Liver (tissue), 9 donors: ENCODE results near the gene TBCD. TPM values are rescaled to one million over a fixed set of nuclear protein-coding genes. Genes with fewer than 3 reads are reported as not detected.

Experiments used
- DNase-seq: peaks from one replicate; pipeline ENCODE4 v3.0.0-alpha.2; 2017; ENCODE audit warnings: low spot score
- H3K27ac ChIP-seq, 2 donors: one replicate each; pipeline ENCODE4 v1.7.0; 2013; ENCODE audit warnings: inconsistent platforms in 2 of 2, low read length in 2 of 2, control low read depth in 1 of 2, low read depth in 1 of 2, mild to moderate bottlenecking in 1 of 2
- H3K27me3 ChIP-seq, 4 donors: one replicate each; pipeline versions ENCODE4 v1.6.1 to v1.7.0; 2013; ENCODE audit warnings: low read length in 3 of 4, inconsistent platforms in 1 of 4, mild to moderate bottlenecking in 1 of 4, moderate library complexity in 1 of 4; ENCODE audit not compliant: control insufficient read depth in 4 of 4, insufficient read depth in 4 of 4
- H3K36me3 ChIP-seq, 4 donors: one replicate each; pipeline versions ENCODE4 v1.6.1 to v1.7.0; 2013; ENCODE audit warnings: low read length in 3 of 4, mild to moderate bottlenecking in 3 of 4, low read depth in 1 of 4, moderate library complexity in 1 of 4; ENCODE audit not compliant: control insufficient read depth in 4 of 4, insufficient read depth in 3 of 4
- H3K4me1 ChIP-seq, 4 donors: one replicate each; pipeline versions ENCODE4 v1.6.1 to v1.7.0; 2013; ENCODE audit warnings: low read length in 3 of 4, mild to moderate bottlenecking in 3 of 4, moderate library complexity in 1 of 4; ENCODE audit not compliant: control insufficient read depth in 4 of 4, insufficient read depth in 4 of 4
- H3K4me3 ChIP-seq, 3 donors: one replicate each; pipeline versions ENCODE4 v1.6.1 to v1.7.0; 2013; ENCODE audit warnings: low read length in 3 of 3, control low read depth in 1 of 3, low read depth in 1 of 3, mild to moderate bottlenecking in 1 of 3
- H3K9ac ChIP-seq, 2 donors: one replicate each; pipeline ENCODE4 v1.7.0; 2013; ENCODE audit warnings: low read length in 2 of 2, mild to moderate bottlenecking in 2 of 2, moderate library complexity in 2 of 2, control low read depth in 1 of 2, low read depth in 1 of 2
- H3K9me3 ChIP-seq, 4 donors: one replicate each; pipeline versions ENCODE4 v1.6.1 to v1.7.0; 2013; ENCODE audit warnings: low read length in 3 of 4; ENCODE audit not compliant: control insufficient read depth in 4 of 4
- CTCF ChIP-seq: fragments of 150-350 bp; IDR thresholded peaks from 2 replicates; pipeline ENCODE4 v1.5.1; 2017; ENCODE audit warnings: improper control_type of control experiment, low read depth, low read length; ENCODE audit not compliant: missing input control
- EGR1 ChIP-seq, 2 donors: IDR thresholded peaks; 2 replicates each; pipeline ENCODE4 v1.6.1; 2016 to 2018; ENCODE audit warnings: antibody characterized with exemption in 2 of 2, low read depth in 2 of 2
- FOXA1 ChIP-seq: IDR thresholded peaks from 2 replicates; pipeline ENCODE4 v1.6.1; 2016; ENCODE audit warnings: antibody characterized with exemption
- FOXA2 ChIP-seq: IDR thresholded peaks from 2 replicates; pipeline ENCODE4 v1.6.1; 2016; ENCODE audit warnings: antibody characterized with exemption
- GABPA ChIP-seq, 2 donors: IDR thresholded peaks in 1 of 2; conservative IDR thresholded peaks in 1 of 2; 2 replicates each; pipeline ENCODE4 v1.6.1; 2016; ENCODE audit warnings: antibody characterized with exemption in 2 of 2, mild to moderate bottlenecking in 1 of 2, moderate library complexity in 1 of 2
- HNF4A ChIP-seq, 2 donors: conservative IDR thresholded peaks; 2 replicates each; pipeline ENCODE4 v1.6.1; 2016; ENCODE audit warnings: antibody characterized with exemption in 2 of 2, mild to moderate bottlenecking in 2 of 2
- HNF4G ChIP-seq: IDR thresholded peaks from 2 replicates; pipeline ENCODE4 v1.6.1; 2016; ENCODE audit warnings: antibody characterized with exemption
- JUND ChIP-seq, 2 donors: IDR thresholded peaks; 2 replicates each; pipeline ENCODE4 v1.6.1; 2016; ENCODE audit warnings: antibody characterized with exemption in 2 of 2
- MAX ChIP-seq: IDR thresholded peaks from 2 replicates; pipeline ENCODE4 v1.6.1; 2016; ENCODE audit warnings: antibody characterized with exemption
- NR2F2 ChIP-seq: IDR thresholded peaks from 2 replicates; pipeline ENCODE4 v1.6.1; 2016; ENCODE audit warnings: antibody characterized with exemption
- RAD21 ChIP-seq, 2 donors: IDR thresholded peaks; 2 replicates each; pipeline ENCODE4 v1.6.1; 2016; ENCODE audit warnings: antibody characterized with exemption in 2 of 2, mild to moderate bottlenecking in 2 of 2
- REST ChIP-seq: IDR thresholded peaks from 2 replicates; pipeline ENCODE4 v1.6.1; 2016; ENCODE audit warnings: antibody characterized with exemption, mild to moderate bottlenecking
- RXRA ChIP-seq, 2 donors: IDR thresholded peaks; 2 replicates each; pipeline ENCODE4 v1.6.1; 2017 to 2018; ENCODE audit warnings: antibody characterized with exemption in 2 of 2, mild to moderate bottlenecking in 1 of 2
- TAF1 ChIP-seq: conservative IDR thresholded peaks from 2 replicates; pipeline ENCODE4 v1.6.1; 2016; ENCODE audit warnings: antibody characterized with exemption, mild to moderate bottlenecking
- YY1 ChIP-seq: IDR thresholded peaks from 2 replicates; pipeline ENCODE4 v1.6.1; 2016; ENCODE audit warnings: antibody characterized with exemption, mild to moderate bottlenecking
- ZBTB33 ChIP-seq: IDR thresholded peaks from 2 replicates; pipeline ENCODE4 v1.6.1; 2016; ENCODE audit warnings: antibody characterized with exemption
- WGBS: extraction: QIAGEN DNeasy Blood & Tissue Kit; methylation state at CpG from one replicate; pipeline ENCODE4 v1.1.7; 2013; 5-methylcytosine and 5-hydroxymethylcytosine counted together
- polyA plus RNA-seq, 2 donors: library from polyadenylated mRNA; stranded (reverse) in 1 of 2; unstranded in 1 of 2; fragments of 200-250 nt in 1 of 2; fragments of >200 nt in 1 of 2; fragmentation: Nextera tagmentation in 1 of 2; extraction: Ambion mirVana in 1 of 2; gene quantifications; one replicate each; pipeline versions ENCODE4 v1.2.1 to v1.2.3, GENCODE V29; 2013 to 2015
- total RNA-seq, 2 donors: library from RNA; depleted of rRNA; stranded (reverse); fragments of >200 nt; gene quantifications; one replicate each; pipeline ENCODE4 v1.2.3, GENCODE V29; 2014
- donor health status: healthy.
- donor health status: healthy.
- donor health status: healthy.
- donor health status: healthy.
- donor health status: healthy.

Gene TBCD
- total and polyA plus RNA-seq, 4 donors: 29.8 to 42.2 (median 33.0) TPM

- Histone ChIP-seq H3K36me3 (peaks cover 0 to 1% (median 0%) of the 10 kb centered on the region in 4 donors), H3K9me3 (no peaks in the 10 kb centered on the region), H3K27me3 (no peaks in the 10 kb centered on the region), H3K4me3 (no peak overlapping the region), H3K9ac (no peak overlapping the region), H3K4me1 (peaks cover 7 to 25% (median 16%) of the 10 kb centered on the region in 4 donors), H3K27ac (no peak overlapping the region)
- no peak for DNase-seq
- 96% methylated on average over 28 of the region's 28 CpGs for WGBS
- TF ChIP-seq REST (no peak), ZBTB33 (no peak), TAF1 (no peak), HNF4G (no peak), HNF4A (conservative IDR thresholded peaks at IDR 0.05) (no peak), CTCF (no peak), YY1 (no peak), NR2F2 (no peak), GABPA (IDR thresholded peaks at IDR 0.05 in 1 of 2, conservative IDR thresholded peaks at IDR 0.05 in 1 of 2) (no peak), JUND (IDR thresholded peaks at IDR 0.05) (no peak), FOXA2 (no peak)
Observed at GRCh38 chr17:82835766-82836512, 84.1 kb downstream of the TBCD start.

- Histone ChIP-seq H3K27me3 (no peaks in the 10 kb centered on the region), H3K9me3 (no peaks in the 10 kb centered on the region), H3K27ac (peak overlapping the region; percentile 43 to 51), H3K4me1 (peaks cover 7 to 25% (median 16%) of the 10 kb centered on the region in 4 donors), H3K9ac (no peak overlapping the region), H3K4me3 (no peak overlapping the region), H3K36me3 (peaks cover 0 to 1% (median 0%) of the 10 kb centered on the region in 4 donors)
- 31% methylated on average over 12 of the region's 12 CpGs for WGBS
- DNase-seq: no peak
- peak in 1 of 2 donors; percentile 3 for TF ChIP-seq RXRA (IDR thresholded peaks at IDR 0.05)
- no peak for TF ChIP-seq JUND (IDR thresholded peaks at IDR 0.05)
- TF ChIP-seq TAF1: no peak
- TF ChIP-seq FOXA1: no peak
- no peak for TF ChIP-seq YY1
- no peak for TF ChIP-seq NR2F2
- no peak for TF ChIP-seq CTCF
- no peak for TF ChIP-seq GABPA (IDR thresholded peaks at IDR 0.05 in 1 of 2, conservative IDR thresholded peaks at IDR 0.05 in 1 of 2)
- TF ChIP-seq HNF4A (conservative IDR thresholded peaks at IDR 0.05): peak in 1 of 2 donors; percentile 44
- TF ChIP-seq EGR1 (IDR thresholded peaks at IDR 0.05; ENCODE audit: low read depth in 2 of 2): no peak
- peak; percentile 12 for TF ChIP-seq REST
- TF ChIP-seq MAX: no peak
- TF ChIP-seq RAD21 (IDR thresholded peaks at IDR 0.05): no peak
Observed at GRCh38 chr17:82836823-82837357, 85.0 kb downstream of the TBCD start.
